Measurements from ENCODE around the gene SPINT2. TPM values are rescaled to one million over a fixed set of nuclear protein-coding genes. Genes with fewer than 3 reads are reported as not detected.

The SPINT2 gene
- total RNA-seq, 2 experiments from 2014 or later = 57.5 to 60.9 TPM

GRCh38 chr19:38319421-38320258 lies 55.3 kb downstream of the SPINT2 start, which contains the start of gene KCNK6:
Gene KCNK6 (plus strand): TSS chr19:38319845. CDS start chr19:38319951, 106 bp downstream.
- H3K27me3 Mint-ChIP-seq = no peaks in the 10 kb centered on the region
- intact Hi-C loops (cut with micrococcal nuclease) = loop anchor here (5.0 kb wide), 3 partner anchors 68 to 542 kb away; partner anchors contain the start of genes GGN, SIPA1L3, SPRED3 and WDR87
- H3K4me1 Mint-ChIP-seq (ENCODE audit: low read depth) = peaks cover 41% of the 10 kb centered on the region
- H3K27ac Mint-ChIP-seq = peak within 1 kb of the TSS; percentile 28
- ChIA-PET CTCF (interaction anchor here (1.0 to 2.9 kb wide), 6 partner anchors 16 to 177 kb away, joined by 3 to 17 read pairs (median 4); partner anchors contain the start of genes CATSPERG and PSMD8), POLR2A (interaction anchor here (1.1 to 1.3 kb wide), 2 partner anchors 16 to 55 kb away, joined by 3 read pairs; partner anchors contain the start of genes CATSPERG and SPINT2)
- no peaks in the 10 kb centered on the region for H3K36me3 Mint-ChIP-seq
- H3K9me3 Mint-ChIP-seq = no peaks in the 10 kb centered on the region
- peak; percentile 64 for DNase-seq
- peak within 1 kb of the TSS; percentile 79 for H3K4me3 Mint-ChIP-seq

- no peaks in the 10 kb centered on the region for H3K27me3 Mint-ChIP-seq
- H3K4me1 Mint-ChIP-seq (ENCODE audit: low read depth) = peaks cover 38% of the 10 kb centered on the region
- H3K36me3 Mint-ChIP-seq = peaks cover 2% of the 10 kb centered on the region
- intact Hi-C loops (cut with micrococcal nuclease) = no loop called here
- peak overlapping the region; percentile 79 for H3K4me3 Mint-ChIP-seq
- CTCF ChIA-PET = interaction anchor here (0.6 to 1.4 kb wide), 3 partner anchors 11 to 179 kb away, joined by 3 to 4 read pairs (median 4); no protein-coding TSS in a partner anchor
- POLR2A ChIA-PET = no interaction called here
- no peaks in the 10 kb centered on the region for H3K9me3 Mint-ChIP-seq
- H3K27ac Mint-ChIP-seq = no peak overlapping the region
- DNase-seq = no peak
Measured at GRCh38 chr19:38320969-38321339, 56.6 kb downstream of the SPINT2 start.

- H3K4me3 Mint-ChIP-seq = peak overlapping the region; percentile 79
- H3K27ac Mint-ChIP-seq = no peak overlapping the region
- H3K27me3 Mint-ChIP-seq = no peaks in the 10 kb centered on the region
- intact Hi-C loops (cut with micrococcal nuclease) = no loop called here
- H3K4me1 Mint-ChIP-seq (ENCODE audit: low read depth) = peaks cover 34% of the 10 kb centered on the region
- ChIA-PET POLR2A (no interaction called here), CTCF (no interaction called here)
- no peak for DNase-seq
- H3K36me3 Mint-ChIP-seq = peaks cover 5% of the 10 kb centered on the region
- H3K9me3 Mint-ChIP-seq = no peaks in the 10 kb centered on the region
Measured at GRCh38 chr19:38321646-38322196, 57.3 kb downstream of the SPINT2 start.

- intact Hi-C loops (cut with micrococcal nuclease) = no loop called here
- ChIA-PET POLR2A (no interaction called here), CTCF (no interaction called here)
- no peaks in the 10 kb centered on the region for H3K27me3 Mint-ChIP-seq
- H3K9me3 Mint-ChIP-seq = no peaks in the 10 kb centered on the region
- H3K4me3 Mint-ChIP-seq = no peak overlapping the region
- no peak for DNase-seq
- H3K4me1 Mint-ChIP-seq (ENCODE audit: low read depth) = peaks cover 25% of the 10 kb centered on the region
- H3K36me3 Mint-ChIP-seq = peaks cover 19% of the 10 kb centered on the region
- H3K27ac Mint-ChIP-seq = no peak overlapping the region
Measured at GRCh38 chr19:38323291-38323690, 58.9 kb downstream of the SPINT2 start.

- Mint-ChIP-seq H3K36me3 (peaks cover 20% of the 10 kb centered on the region), H3K27ac (no peak overlapping the region), H3K4me1 (ENCODE audit: low read depth) (peaks cover 15% of the 10 kb centered on the region), H3K9me3 (no peaks in the 10 kb centered on the region), H3K27me3 (no peaks in the 10 kb centered on the region), H3K4me3 (no peak overlapping the region)
- ChIA-PET POLR2A (no interaction called here), CTCF (no interaction called here)
- intact Hi-C loops (cut with micrococcal nuclease) = no loop called here
- DNase-seq = no peak
Measured at GRCh38 chr19:38324431-38324830, 60.1 kb downstream of the SPINT2 start.

- no peaks in the 10 kb centered on the region for H3K27me3 Mint-ChIP-seq
- H3K9me3 Mint-ChIP-seq = no peaks in the 10 kb centered on the region
- peaks cover 24% of the 10 kb centered on the region for H3K36me3 Mint-ChIP-seq
- POLR2A ChIA-PET = no interaction called here
- H3K27ac Mint-ChIP-seq = no peak overlapping the region
- DNase-seq = no peak
- H3K4me3 Mint-ChIP-seq = no peak overlapping the region
- intact Hi-C loops (cut with micrococcal nuclease) = no loop called here
- CTCF ChIA-PET = interaction anchor here (1.2 kb wide), 1 partner anchor 82 kb away, joined by 3 read pairs; no protein-coding TSS in a partner anchor
- peaks cover 7% of the 10 kb centered on the region for H3K4me1 Mint-ChIP-seq (ENCODE audit: low read depth)
Measured at GRCh38 chr19:38326591-38326990, 62.2 kb downstream of the SPINT2 start.

GRCh38 chr19:38329651-38330050 lies 65.3 kb downstream of the SPINT2 start:
- intact Hi-C loops (cut with micrococcal nuclease) = no loop called here
- no peak overlapping the region for H3K27ac Mint-ChIP-seq
- H3K9me3 Mint-ChIP-seq = no peaks in the 10 kb centered on the region
- no peak overlapping the region for H3K4me3 Mint-ChIP-seq
- DNase-seq = no peak
- POLR2A ChIA-PET = no interaction called here
- H3K4me1 Mint-ChIP-seq (ENCODE audit: low read depth) = no peaks in the 10 kb centered on the region
- H3K27me3 Mint-ChIP-seq = no peaks in the 10 kb centered on the region
- H3K36me3 Mint-ChIP-seq = peaks cover 24% of the 10 kb centered on the region
- CTCF ChIA-PET = interaction anchor here (1.0 kb wide), 1 partner anchor 15 kb away, joined by 3 read pairs; no protein-coding TSS in a partner anchor

- no peaks in the 10 kb centered on the region for H3K4me1 Mint-ChIP-seq (ENCODE audit: low read depth)
- DNase-seq = no peak
- H3K27ac Mint-ChIP-seq = no peak overlapping the region
- H3K36me3 Mint-ChIP-seq = peaks cover 19% of the 10 kb centered on the region
- no peaks in the 10 kb centered on the region for H3K27me3 Mint-ChIP-seq
- intact Hi-C loops (cut with micrococcal nuclease) = no loop called here
- no peaks in the 10 kb centered on the region for H3K9me3 Mint-ChIP-seq
- H3K4me3 Mint-ChIP-seq = no peak overlapping the region
- ChIA-PET CTCF (interaction anchor here (1.2 to 2.2 kb wide), 3 partner anchors 11 to 97 kb away, joined by 4 to 15 read pairs (median 9); no protein-coding TSS in a partner anchor), POLR2A (no interaction called here)
Measured at GRCh38 chr19:38331728-38332127, 67.4 kb downstream of the SPINT2 start.

GRCh38 chr19:38333245-38333644 lies 68.9 kb downstream of the SPINT2 start:
- H3K27ac Mint-ChIP-seq = no peak overlapping the region
- H3K9me3 Mint-ChIP-seq = no peaks in the 10 kb centered on the region
- CTCF ChIA-PET = interaction anchor here (1.0 to 3.9 kb wide), 3 partner anchors 91 to 435 kb away, joined by 3 to 47 read pairs (median 12); no protein-coding TSS in a partner anchor
- no peak overlapping the region for H3K4me3 Mint-ChIP-seq
- peaks cover 5% of the 10 kb centered on the region for H3K36me3 Mint-ChIP-seq
- POLR2A ChIA-PET = no interaction called here
- DNase-seq = no peak
- intact Hi-C loops (cut with micrococcal nuclease) = no loop called here
- peaks cover 6% of the 10 kb centered on the region for H3K4me1 Mint-ChIP-seq (ENCODE audit: low read depth)
- H3K27me3 Mint-ChIP-seq = no peaks in the 10 kb centered on the region

- H3K36me3 Mint-ChIP-seq = no peaks in the 10 kb centered on the region
- H3K27me3 Mint-ChIP-seq = no peaks in the 10 kb centered on the region
- no peaks in the 10 kb centered on the region for H3K9me3 Mint-ChIP-seq
- POLR2A ChIA-PET = interaction anchor here (0.6 to 1.1 kb wide), 4 partner anchors 17 to 283 kb away, joined by 3 to 11 read pairs (median 4); partner anchors contain the start of genes EIF3K, KCNK6 and PSMD8
- intact Hi-C loops (cut with micrococcal nuclease) = loop anchor here (1.0 to 2.0 kb wide), 9 partner anchors 20 to 429 kb away; partner anchors contain the start of genes FAM98C, GGN, PSMD8 and SIPA1L3
- CTCF ChIA-PET = interaction anchor here (0.7 to 3.9 kb wide), 20 partner anchors 17 to 557 kb away, joined by 3 to 47 read pairs (median 6); partner anchors contain the start of genes FAM98C, KCNK6, PSMD8 and SIPA1L3
- DNase-seq = peak; percentile 98
- peak overlapping the region; percentile 91 for H3K4me3 Mint-ChIP-seq
- H3K27ac Mint-ChIP-seq = peak overlapping the region; percentile 96
- peaks cover 6% of the 10 kb centered on the region for H3K4me1 Mint-ChIP-seq (ENCODE audit: low read depth)
Measured at GRCh38 chr19:38335949-38336637, 71.7 kb downstream of the SPINT2 start.

GRCh38 chr19:38336638-38337359 lies 72.4 kb downstream of the SPINT2 start:
- CTCF ChIA-PET = interaction anchor here (1.0 to 2.3 kb wide), 6 partner anchors 26 to 430 kb away, joined by 5 to 26 read pairs (median 6); partner anchors contain the start of genes PSMD8, SIPA1L3 and WDR87

More at GRCh38 chr19:38336638-38337359, 72.4 kb downstream of the SPINT2 start:
- Mint-ChIP-seq H3K27ac (peak overlapping the region; percentile 96), H3K36me3 (no peaks in the 10 kb centered on the region), H3K27me3 (no peaks in the 10 kb centered on the region), H3K4me1 (ENCODE audit: low read depth) (peaks cover 6% of the 10 kb centered on the region), H3K4me3 (peak overlapping the region; percentile 91), H3K9me3 (no peaks in the 10 kb centered on the region)
- POLR2A ChIA-PET = interaction anchor here (1.0 kb wide), 1 partner anchor 38 kb away, joined by 3 read pairs; the partner anchor contains the start of gene PSMD8
- intact Hi-C loops (cut with micrococcal nuclease) = loop anchor here (1.0 to 2.0 kb wide), 7 partner anchors 20 to 429 kb away; partner anchors contain the start of genes FAM98C, GGN, PSMD8 and SIPA1L3
- DNase-seq = peak; percentile 98
